ENCODE data around the gene CADM4. TPM values are rescaled to one million over a fixed set of nuclear protein-coding genes. Genes with fewer than 3 reads are reported as not detected.

The CADM4 gene, protein sequence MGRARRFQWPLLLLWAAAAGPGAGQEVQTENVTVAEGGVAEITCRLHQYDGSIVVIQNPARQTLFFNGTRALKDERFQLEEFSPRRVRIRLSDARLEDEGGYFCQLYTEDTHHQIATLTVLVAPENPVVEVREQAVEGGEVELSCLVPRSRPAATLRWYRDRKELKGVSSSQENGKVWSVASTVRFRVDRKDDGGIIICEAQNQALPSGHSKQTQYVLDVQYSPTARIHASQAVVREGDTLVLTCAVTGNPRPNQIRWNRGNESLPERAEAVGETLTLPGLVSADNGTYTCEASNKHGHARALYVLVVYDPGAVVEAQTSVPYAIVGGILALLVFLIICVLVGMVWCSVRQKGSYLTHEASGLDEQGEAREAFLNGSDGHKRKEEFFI
- 99.5 and 105 TPM in 2 replicates for total RNA-seq (2014; rRNA removed; shearing (Covaris generic))

DNA sequence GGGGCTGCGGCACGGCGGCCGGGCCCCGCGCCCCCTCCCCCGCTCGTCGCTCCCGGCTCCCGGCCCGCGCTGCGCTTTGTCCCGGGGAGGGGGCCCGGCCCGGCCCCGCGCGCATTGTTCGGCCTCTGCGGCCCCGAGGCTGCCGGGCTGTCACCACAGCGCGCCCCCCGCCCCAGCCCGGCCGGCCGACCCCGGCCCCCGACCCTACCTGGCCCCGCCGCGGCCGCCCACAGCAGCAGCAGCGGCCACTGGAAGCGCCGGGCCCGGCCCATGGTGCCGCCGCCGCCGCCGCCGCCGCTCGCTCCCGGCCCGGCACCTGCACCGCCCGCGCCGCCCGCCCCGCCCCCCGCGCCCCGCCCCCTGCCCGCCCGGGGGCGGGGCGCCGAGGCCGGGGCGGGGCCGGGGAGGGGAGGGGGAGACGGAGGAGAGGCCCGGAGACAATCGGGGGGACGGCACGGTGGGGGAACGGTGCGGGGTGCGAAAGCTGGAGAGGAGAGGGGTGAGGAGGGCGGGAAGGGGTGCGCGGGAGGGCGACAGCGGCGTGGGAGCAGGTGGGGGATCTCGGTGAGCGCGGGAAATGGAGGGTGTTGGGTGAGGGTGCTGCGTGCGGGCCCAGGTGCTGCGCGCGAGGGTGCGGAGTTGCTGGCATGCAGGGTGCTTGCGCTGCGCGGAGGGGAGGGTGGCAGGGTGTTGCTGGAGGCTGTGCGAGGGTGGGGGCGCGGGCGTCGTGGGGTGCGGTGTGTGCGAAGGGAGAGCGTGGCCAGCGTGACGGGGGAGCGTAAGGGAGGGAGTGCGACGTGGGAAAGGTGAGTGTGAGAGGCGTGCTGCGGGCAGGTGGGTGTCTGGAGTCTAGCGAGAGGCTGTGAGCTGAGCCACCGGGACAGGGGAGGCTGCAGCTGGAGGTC lies at the start of gene CADM4:
Gene CADM4, minus strand, starts transcription at position 332 of the 905 bp plus-strand sequence. Its CDS starts 60 bp downstream, at position 272.

DNA sequence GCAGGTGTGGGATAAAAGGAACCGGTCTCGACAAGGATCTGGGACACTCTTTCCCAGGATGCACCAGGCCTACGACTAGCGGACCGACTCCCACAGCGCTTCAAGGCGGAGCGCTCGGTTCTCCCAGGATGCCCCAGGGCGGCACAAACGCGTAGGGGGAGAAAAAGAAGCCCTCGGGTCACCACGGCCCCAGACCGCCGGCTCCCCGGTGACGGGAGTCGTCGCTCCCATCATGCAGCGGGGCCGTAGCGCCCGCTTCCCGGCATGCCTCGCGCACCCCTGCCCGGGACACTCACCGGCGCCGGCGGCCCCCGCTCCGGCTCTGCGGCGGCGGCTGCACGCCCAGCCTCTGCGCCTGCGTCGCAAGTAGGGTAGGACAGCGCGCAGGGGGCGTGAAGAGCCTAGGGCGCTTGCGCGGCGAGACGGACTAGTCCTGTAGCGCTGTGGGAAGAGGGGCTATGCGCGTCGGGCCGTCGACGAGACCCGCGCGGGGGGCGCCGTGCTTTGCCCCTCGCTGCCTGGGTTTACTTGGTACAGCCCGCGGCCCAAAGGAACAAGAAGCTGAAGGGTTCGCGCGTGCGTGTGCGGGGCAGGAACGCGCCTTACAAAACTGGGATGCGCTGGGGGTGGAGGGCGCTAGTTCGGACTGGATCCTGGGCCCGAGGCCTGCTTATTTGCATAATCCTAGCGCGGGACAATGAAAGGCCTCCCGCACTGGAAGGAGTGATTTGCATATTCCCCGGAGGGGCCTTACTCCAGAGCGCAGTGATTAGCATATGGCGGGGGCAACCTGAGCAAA lies 20.2 kb downstream of the CADM4 start, which contains the start of gene ZNF428:
Gene ZNF428, minus strand, starts transcription at position 368 of the 799 bp plus-strand sequence. CDS start 5,325 bp downstream, outside the sequence.

DNA sequence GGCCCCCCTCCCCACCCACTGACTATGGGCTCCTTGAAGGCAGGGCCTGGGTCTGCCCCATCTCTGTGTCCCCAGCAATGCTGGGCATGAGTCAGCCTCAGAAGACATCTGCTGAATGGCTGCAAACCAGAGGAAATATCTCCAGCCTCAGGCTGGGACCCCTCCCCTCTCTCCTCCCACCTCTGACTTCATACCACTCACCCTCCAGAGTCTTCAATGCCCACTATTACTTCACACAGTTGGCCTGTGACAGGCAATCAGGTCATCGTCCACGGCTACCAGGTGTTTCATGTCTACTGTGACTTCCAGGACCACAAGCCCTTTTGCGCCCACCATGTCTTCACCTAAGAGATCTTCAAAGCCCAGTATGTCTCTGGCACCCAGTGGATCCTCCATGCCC lies 27.9 kb downstream of the CADM4 start, which contains the start of gene SRRM5:
Gene SRRM5, plus strand, starts transcription at position 301 of the 400 bp plus-strand sequence. Its CDS starts 34 bp downstream, at position 335.

DNA sequence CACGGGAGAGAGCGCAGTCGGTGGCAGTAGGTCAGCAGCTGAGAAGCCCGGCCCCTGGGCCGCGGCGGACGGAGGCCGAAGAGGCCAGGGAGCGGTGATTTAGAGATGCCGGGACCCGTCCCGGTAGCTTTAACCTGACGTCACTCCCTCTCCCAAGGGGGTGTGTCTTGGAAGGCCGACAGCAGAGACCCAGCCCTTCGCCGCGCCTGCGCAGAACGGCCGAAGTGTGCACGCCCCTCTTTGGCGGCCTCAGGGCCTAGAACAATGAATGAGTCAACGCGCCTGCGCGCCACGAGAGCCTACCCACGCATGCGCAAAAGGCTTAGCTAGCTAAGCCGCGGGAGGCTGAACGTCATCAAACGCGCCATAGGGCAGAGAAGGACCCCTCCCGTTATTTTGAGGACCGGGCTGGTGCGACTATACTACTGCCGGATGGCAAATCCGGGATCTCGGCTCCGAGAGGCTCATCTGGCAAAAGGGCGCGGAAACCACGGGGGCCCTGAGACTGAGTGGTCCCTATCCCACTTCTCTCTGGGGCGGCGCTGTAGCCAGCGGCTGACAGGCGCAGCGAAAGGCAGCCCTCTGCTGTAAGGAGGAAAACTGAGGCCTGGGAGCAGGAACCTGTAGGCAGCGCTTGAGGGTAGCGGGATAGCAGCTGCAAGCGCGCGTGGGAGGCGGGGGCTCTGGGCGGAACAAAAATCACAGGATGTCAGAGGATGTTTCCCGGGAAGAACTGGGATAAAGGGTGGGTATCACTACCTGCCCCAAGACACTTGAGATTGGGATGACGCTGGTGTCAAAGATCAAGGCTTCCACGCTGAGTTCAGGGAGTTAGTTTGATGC lies 43.4 kb downstream of the CADM4 start, which contains the start of the genes IRGQ and ZNF576:
Gene IRGQ, minus strand, starts transcription at position 136 of the 843 bp plus-strand sequence. CDS start 796 bp downstream, outside the sequence.
Gene ZNF576, plus strand, starts transcription at position 597 of the 843 bp plus-strand sequence. CDS start 514 bp downstream, outside the sequence.

DNA sequence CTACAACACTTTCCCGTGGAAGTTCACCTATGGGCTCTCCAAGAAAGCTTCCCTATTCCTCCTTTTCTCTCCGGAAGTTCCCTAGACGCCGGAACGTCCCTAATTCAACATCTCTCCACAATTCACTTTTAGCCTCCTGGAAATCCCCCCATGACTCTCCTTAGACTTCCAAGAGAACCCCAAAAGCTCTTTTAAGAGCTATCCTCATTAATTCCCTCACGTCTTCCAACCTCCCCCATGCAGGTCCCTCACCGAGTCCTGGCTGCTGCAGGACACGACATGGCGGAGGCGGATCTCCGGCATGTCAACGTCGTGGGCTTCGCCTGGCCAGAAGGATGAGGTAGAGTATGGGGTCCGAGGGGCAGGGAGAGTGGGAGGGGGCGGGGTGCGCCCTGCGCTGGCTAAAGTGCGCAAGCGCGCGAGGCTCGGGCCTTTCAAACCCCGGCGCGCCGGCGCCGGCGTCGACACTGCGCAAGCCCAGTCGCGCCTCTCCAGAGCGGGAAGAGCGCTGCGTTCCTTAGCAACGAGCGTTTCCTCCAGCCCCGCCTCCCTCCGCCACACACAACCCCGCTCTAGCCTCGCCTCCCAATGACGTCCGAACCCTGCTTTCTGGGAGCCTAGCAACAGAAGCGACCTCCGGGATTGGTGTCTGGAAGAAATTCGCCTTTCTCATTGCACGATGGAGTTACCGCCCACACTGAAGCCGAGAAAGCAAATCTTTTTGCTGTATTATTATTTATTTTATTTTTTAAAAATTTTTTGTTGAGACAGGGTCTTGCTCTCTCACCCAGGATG lies 64.3 kb downstream of the CADM4 start, which contains the start of the genes PINLYP and XRCC1:
Gene PINLYP, plus strand, starts transcription at position 646 of the 795 bp plus-strand sequence. CDS start 1,391 bp downstream, outside the sequence.
Gene XRCC1, minus strand, starts transcription at position 372 of the 795 bp plus-strand sequence. Its CDS starts 69 bp downstream, at position 303.

Small RNA genes within 50 kb of the gene (small RNA-seq; reads per million reads assigned to genes)
- gene RN7SL368P = not detected

Other genes with a start within 250 kb of the CADM4 start
- not detected in 2 replicates for gene TEX101, start 225.0 kb downstream of the CADM4 start, total RNA-seq (2014; rRNA removed; shearing (Covaris generic))
- gene LYPD3, start 174.2 kb downstream of the CADM4 start, total RNA-seq (2014; rRNA removed; shearing (Covaris generic)) = 0.85 and 0.94 TPM in 2 replicates
- gene PHLDB3, start 135.1 kb downstream of the CADM4 start, total RNA-seq (2014; rRNA removed; shearing (Covaris generic)) = 29.5 and 31.4 TPM in 2 replicates
- gene ETHE1, start 112.6 kb downstream of the CADM4 start, total RNA-seq (2014; rRNA removed; shearing (Covaris generic)) = 99.7 and 124 TPM in 2 replicates
- 0.11 TPM in 1 of 2 replicates, not detected in the other for gene ZNF575, start 106.7 kb downstream of the CADM4 start, total RNA-seq (2014; rRNA removed; shearing (Covaris generic))
- 47.6 and 63.8 TPM in 2 replicates for gene XRCC1, start 64.3 kb downstream of the CADM4 start, total RNA-seq (2014; rRNA removed; shearing (Covaris generic))
- 0.61 TPM in 1 of 2 replicates, not detected in the other for gene PINLYP, start 64.0 kb downstream of the CADM4 start, total RNA-seq (2014; rRNA removed; shearing (Covaris generic))
- 9.4 and 10.5 TPM in 2 replicates for gene IRGQ, start 43.7 kb downstream of the CADM4 start, total RNA-seq (2014; rRNA removed; shearing (Covaris generic))
- gene ZNF576, start 43.3 kb downstream of the CADM4 start, total RNA-seq (2014; rRNA removed; shearing (Covaris generic)) = 10.3 and 12.9 TPM in 2 replicates
- gene SRRM5, start 27.8 kb downstream of the CADM4 start, total RNA-seq (2014; rRNA removed; shearing (Covaris generic)) = 0.29 and 0.30 TPM in 2 replicates
- gene ZNF428, start 20.2 kb downstream of the CADM4 start, total RNA-seq (2014; rRNA removed; shearing (Covaris generic)) = 57.5 and 59.0 TPM in 2 replicates
- 139 and 147 TPM in 2 replicates for gene PLAUR, start 30.3 kb upstream of the CADM4 start, total RNA-seq (2014; rRNA removed; shearing (Covaris generic))
- gene IRGC, start 76.2 kb upstream of the CADM4 start, total RNA-seq (2014; rRNA removed; shearing (Covaris generic)) = not detected in 2 replicates
- gene SMG9, start 115.1 kb upstream of the CADM4 start, total RNA-seq (2014; rRNA removed; shearing (Covaris generic)) = 38.7 and 44.1 TPM in 2 replicates
- gene KCNN4, start 141.1 kb upstream of the CADM4 start, total RNA-seq (2014; rRNA removed; shearing (Covaris generic)) = 150 and 157 TPM in 2 replicates
- gene LYPD5, start 162.6 kb upstream of the CADM4 start, total RNA-seq (2014; rRNA removed; shearing (Covaris generic)) = 1.0 and 4.5 TPM in 2 replicates
- gene ZNF283, start 187.5 kb upstream of the CADM4 start, total RNA-seq (2014; rRNA removed; shearing (Covaris generic)) = 10.3 and 11.0 TPM in 2 replicates
- gene ZNF404, start 244.1 kb upstream of the CADM4 start, total RNA-seq (2014; rRNA removed; shearing (Covaris generic)) = 1.2 and 1.5 TPM in 2 replicates